Measurements from ENCODE around the gene HNRNPDL. TPM values are rescaled to one million over a fixed set of nuclear protein-coding genes. Genes with fewer than 3 reads are reported as not detected.
A peak's percentile ranks its signal among the peaks of the same experiment; 100 is the strongest.

The HNRNPDL gene
- polyA plus RNA-seq, 3 donors, result 89.8 to 294 (median 112) TPM

GRCh38 chr4:82432596-82432995 lies 2.3 kb upstream of the HNRNPDL start:
- Histone ChIP-seq H2AFZ (ENCODE audit: insufficient read depth, low read depth, low read length, poor library complexity, severe bottlenecking) (no peak overlapping the region), H3K9me3 (replicated peaks in 1 of 2; ENCODE audit: control insufficient read depth in 1 of 2, insufficient read depth in 1 of 2, low read length in 2 of 2) (no peaks in the 10 kb centered on the region), H3K27me3 (ENCODE audit: control insufficient read depth in 2 of 2, insufficient read depth in 2 of 2, low read length in 2 of 2) (no peaks in the 10 kb centered on the region), H3K36me3 (replicated peaks in 1 of 2; ENCODE audit: control insufficient read depth in 1 of 2, insufficient read depth in 2 of 2, low read length in 2 of 2) (peaks cover 0 to 4% of the 10 kb centered on the region in 2 donors), H3K9ac (ENCODE audit: insufficient read depth, low read length, poor library complexity, severe bottlenecking) (no peak overlapping the region), H3K79me2 (ENCODE audit: insufficient read depth, low read length) (peaks cover 89% of the 10 kb centered on the region), H3K4me2 (replicated peaks; ENCODE audit: extremely low read depth, low read length, poor library complexity, severe bottlenecking) (no peak overlapping the region), H4K20me1 (ENCODE audit: insufficient read depth, low read length) (peaks cover 41% of the 10 kb centered on the region), H3K27ac (ENCODE audit: low read depth in 1 of 2, low read length in 2 of 2) (no peak overlapping the region), H3K4me1 (ENCODE audit: control insufficient read depth in 1 of 2, insufficient read depth in 2 of 2, low read length in 2 of 2) (peaks cover 16 to 24% of the 10 kb centered on the region in 2 donors), H3K4me3 (replicated peaks in 1 of 3; ENCODE audit: low read depth in 2 of 3, low read length in 3 of 3) (no peak overlapping the region)
- intact Hi-C loops (cut with micrococcal nuclease), result loop anchor here (10.0 kb wide), 2 partner anchors 148 to 472 kb away; partner anchors contain the start of gene THAP9 (in 1 of the 2)
- DNase-seq, result no peak
- Mint-ChIP-seq H3K36me3 (peaks cover 12 to 31% of the 10 kb centered on the region in 2 donors), H3K27me3 (ENCODE audit: low read depth in 3 of 3) (no peaks in the 10 kb centered on the region), H3K27ac (peak overlapping the region in 2 of 7 donors; percentile 13 to 72), H3K4me1 (peaks cover 41% of the 10 kb centered on the region), H3K9me3 (peaks cover 0 to 2% (median 0%) of the 10 kb centered on the region in 7 donors), H3K4me3 (no peak overlapping the region)
- 97% methylated on average over 10 of the region's 18 CpGs for WGBS (ENCODE audit: insufficient coverage)
- TF ChIP-seq CTCF (IDR thresholded peaks at IDR 0.05), result no peak

- TF ChIP-seq CTCF (IDR thresholded peaks at IDR 0.05), result no peak
- Mint-ChIP-seq H3K27me3 (ENCODE audit: low read depth in 3 of 3) (no peaks in the 10 kb centered on the region), H3K4me1 (peaks cover 43% of the 10 kb centered on the region), H3K27ac (no peak overlapping the region), H3K9me3 (peaks cover 0 to 2% (median 0%) of the 10 kb centered on the region in 7 donors), H3K36me3 (peaks cover 18 to 35% of the 10 kb centered on the region in 2 donors), H3K4me3 (peak overlapping the region in 1 of 2 donors; percentile 16)
- Histone ChIP-seq H3K4me3 (replicated peaks in 1 of 3; ENCODE audit: low read depth in 2 of 3, low read length in 3 of 3) (no peak overlapping the region), H3K9ac (ENCODE audit: insufficient read depth, low read length, poor library complexity, severe bottlenecking) (no peak overlapping the region), H3K79me2 (ENCODE audit: insufficient read depth, low read length) (peaks cover 89% of the 10 kb centered on the region), H4K20me1 (ENCODE audit: insufficient read depth, low read length) (peaks cover 42% of the 10 kb centered on the region), H3K27me3 (ENCODE audit: control insufficient read depth in 2 of 2, insufficient read depth in 2 of 2, low read length in 2 of 2) (no peaks in the 10 kb centered on the region), H3K36me3 (replicated peaks in 1 of 2; ENCODE audit: control insufficient read depth in 1 of 2, insufficient read depth in 2 of 2, low read length in 2 of 2) (peaks cover 3 to 12% of the 10 kb centered on the region in 2 donors), H3K4me1 (ENCODE audit: control insufficient read depth in 1 of 2, insufficient read depth in 2 of 2, low read length in 2 of 2) (peaks cover 19 to 31% of the 10 kb centered on the region in 2 donors), H2AFZ (ENCODE audit: insufficient read depth, low read depth, low read length, poor library complexity, severe bottlenecking) (peak overlapping the region; percentile 97), H3K9me3 (replicated peaks in 1 of 2; ENCODE audit: control insufficient read depth in 1 of 2, insufficient read depth in 1 of 2, low read length in 2 of 2) (no peaks in the 10 kb centered on the region), H3K27ac (ENCODE audit: low read depth in 1 of 2, low read length in 2 of 2) (no peak overlapping the region), H3K4me2 (replicated peaks; ENCODE audit: extremely low read depth, low read length, poor library complexity, severe bottlenecking) (peak overlapping the region; percentile 99)
- DNase-seq, result no peak
- WGBS (ENCODE audit: insufficient coverage), result no CpG with 5 or more reads among the region's 4 CpGs
- intact Hi-C loops (cut with micrococcal nuclease), result loop anchor here (10.0 kb wide), 2 partner anchors 147 to 473 kb away; partner anchors contain the start of gene THAP9 (in 1 of the 2)
Measured at GRCh38 chr4:82431831-82432230, 1.6 kb upstream of the HNRNPDL start.
